ENCODE data around the gene SYCE3. TPM values are rescaled to one million over a fixed set of nuclear protein-coding genes. Genes with fewer than 3 reads are reported as not detected.

SYCE3 gene
- total RNA-seq, 1 donor from 2014 or later: not detected

DNA sequence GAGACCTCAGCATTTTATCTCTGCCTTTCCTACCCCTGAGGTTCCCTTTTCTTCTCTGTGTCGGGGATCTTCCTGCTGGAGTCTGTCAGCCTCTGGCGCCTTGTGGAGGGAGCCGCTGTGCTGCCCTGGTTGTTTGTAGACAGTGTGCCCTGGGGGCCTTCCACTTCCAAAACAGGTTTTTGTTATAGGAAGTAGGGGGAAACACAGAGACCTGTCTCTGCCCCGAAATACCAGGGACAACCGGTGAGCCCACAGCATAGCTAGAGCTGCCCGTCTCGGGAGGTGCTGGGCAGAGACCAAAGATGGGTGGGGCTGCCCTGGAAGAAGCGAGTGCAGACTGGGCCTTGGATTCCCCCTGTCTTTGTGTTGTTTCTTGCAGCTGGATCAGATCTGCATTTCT lies 46.7 kb downstream of the SYCE3 start:
- no peak for DNase-seq
- no peak overlapping the region for H3K4me3 ChIP-seq
- ATAC-seq: no peak
- H3K4me1 ChIP-seq: peaks cover 14% of the 10 kb centered on the region
- peaks cover 53% of the 10 kb centered on the region for H3K36me3 ChIP-seq
- no peaks in the 10 kb centered on the region for H3K9me3 ChIP-seq
- H3K27me3 ChIP-seq (ENCODE audit: low read depth): no peaks in the 10 kb centered on the region
- intact Hi-C loops (cut with DNase I): no loop called here
- TF ChIP-seq, protein P1, sequence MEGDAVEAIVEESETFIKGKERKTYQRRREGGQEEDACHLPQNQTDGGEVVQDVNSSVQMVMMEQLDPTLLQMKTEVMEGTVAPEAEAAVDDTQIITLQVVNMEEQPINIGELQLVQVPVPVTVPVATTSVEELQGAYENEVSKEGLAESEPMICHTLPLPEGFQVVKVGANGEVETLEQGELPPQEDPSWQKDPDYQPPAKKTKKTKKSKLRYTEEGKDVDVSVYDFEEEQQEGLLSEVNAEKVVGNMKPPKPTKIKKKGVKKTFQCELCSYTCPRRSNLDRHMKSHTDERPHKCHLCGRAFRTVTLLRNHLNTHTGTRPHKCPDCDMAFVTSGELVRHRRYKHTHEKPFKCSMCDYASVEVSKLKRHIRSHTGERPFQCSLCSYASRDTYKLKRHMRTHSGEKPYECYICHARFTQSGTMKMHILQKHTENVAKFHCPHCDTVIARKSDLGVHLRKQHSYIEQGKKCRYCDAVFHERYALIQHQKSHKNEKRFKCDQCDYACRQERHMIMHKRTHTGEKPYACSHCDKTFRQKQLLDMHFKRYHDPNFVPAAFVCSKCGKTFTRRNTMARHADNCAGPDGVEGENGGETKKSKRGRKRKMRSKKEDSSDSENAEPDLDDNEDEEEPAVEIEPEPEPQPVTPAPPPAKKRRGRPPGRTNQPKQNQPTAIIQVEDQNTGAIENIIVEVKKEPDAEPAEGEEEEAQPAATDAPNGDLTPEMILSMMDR (IDR thresholded peaks at IDR 0.05): no peak
- H3K27ac ChIP-seq: no peak overlapping the region

DNA sequence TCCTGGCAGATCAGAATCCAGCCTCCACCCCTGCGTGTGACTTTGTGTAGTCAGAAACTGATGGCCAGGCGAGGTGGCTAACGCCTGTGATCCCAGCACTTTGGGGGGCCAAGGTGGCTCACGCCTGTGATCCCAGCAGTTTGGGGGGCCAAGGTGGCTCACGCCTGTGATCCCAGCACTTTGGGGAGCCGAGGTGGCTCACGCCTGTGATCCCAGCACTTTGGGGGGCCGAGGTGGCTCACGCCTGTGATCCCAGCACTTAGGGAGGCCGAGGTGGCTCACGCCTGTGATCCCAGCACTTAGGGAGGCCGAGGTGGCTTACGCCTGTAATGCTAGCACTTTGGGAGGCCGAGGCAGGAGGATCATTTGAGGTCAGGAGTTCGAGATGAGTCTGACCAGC lies 49.5 kb downstream of the SYCE3 start:
- intact Hi-C loops (cut with DNase I): no loop called here
- H3K4me1 ChIP-seq: peaks cover 28% of the 10 kb centered on the region
- DNase-seq (no peak), ATAC-seq (no peak)
- peaks cover 32% of the 10 kb centered on the region for H3K36me3 ChIP-seq
- no peak overlapping the region for H3K4me3 ChIP-seq
- H3K27me3 ChIP-seq (ENCODE audit: low read depth): no peaks in the 10 kb centered on the region
- H3K27ac ChIP-seq: no peak overlapping the region
- TF ChIP-seq, protein P1 (IDR thresholded peaks at IDR 0.05): no peak
- no peaks in the 10 kb centered on the region for H3K9me3 ChIP-seq

DNA sequence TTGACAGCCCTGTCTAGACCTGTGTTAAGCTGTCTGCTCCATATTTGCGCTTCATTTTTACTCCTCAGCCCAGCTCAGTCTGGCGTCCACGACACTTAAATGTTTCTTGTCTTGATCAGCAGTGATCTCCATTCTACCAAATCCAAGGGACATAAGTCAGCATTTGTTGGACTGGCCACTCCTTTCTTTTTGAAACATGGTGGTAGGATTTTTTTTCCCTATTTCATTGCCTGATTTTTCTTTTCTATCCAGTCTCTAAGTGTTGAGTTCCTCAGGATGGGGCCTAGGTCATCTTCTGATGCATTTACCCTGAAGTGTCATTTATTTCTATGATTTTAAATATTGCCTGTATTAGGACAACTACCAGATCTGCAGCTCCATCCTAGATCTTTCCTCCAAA lies 53.8 kb downstream of the SYCE3 start:
- Histone ChIP-seq H3K9me3 (no peaks in the 10 kb centered on the region), H3K27me3 (ENCODE audit: low read depth) (no peaks in the 10 kb centered on the region), H3K4me3 (peak overlapping the region; percentile 84), H3K36me3 (peaks cover 27% of the 10 kb centered on the region), H3K27ac (peak overlapping the region; percentile 96), H3K4me1 (peaks cover 42% of the 10 kb centered on the region)
- intact Hi-C loops (cut with DNase I): no loop called here
- no peak for DNase-seq
- TF ChIP-seq, protein P1 (IDR thresholded peaks at IDR 0.05): no peak
- no peak for ATAC-seq

GRCh38 chr22:50507991-50508884 lies 54.5 kb downstream of the SYCE3 start, which contains the start of gene NCAPH2:
Gene NCAPH2 (plus strand): TSS chr22:50508224. CDS start chr22:50508338, 114 bp downstream.
- ATAC-seq (peak; percentile 85 to 88), DNase-seq (peak; percentile 98)
- intact Hi-C loops (cut with DNase I): no loop called here
- TF ChIP-seq, protein P1 (IDR thresholded peaks at IDR 0.05): no peak
- peaks cover 33% of the 10 kb centered on the region for H3K36me3 ChIP-seq
- peak within 1 kb of the TSS; percentile 96 for H3K27ac ChIP-seq
- H3K4me1 ChIP-seq: peaks cover 42% of the 10 kb centered on the region
- H3K27me3 ChIP-seq (ENCODE audit: low read depth): no peaks in the 10 kb centered on the region
- H3K4me3 ChIP-seq: peak within 1 kb of the TSS; percentile 87
- no peaks in the 10 kb centered on the region for H3K9me3 ChIP-seq

GRCh38 chr22:50507421-50507990 lies 55.2 kb downstream of the SYCE3 start, which contains the start of gene LMF2:
Gene LMF2 (minus strand): TSS chr22:50507702. CDS start chr22:50507675, 27 bp downstream.
- Histone ChIP-seq H3K4me1 (peaks cover 37% of the 10 kb centered on the region), H3K9me3 (no peaks in the 10 kb centered on the region), H3K27ac (peak within 1 kb of the TSS; percentile 96), H3K27me3 (ENCODE audit: low read depth) (no peaks in the 10 kb centered on the region), H3K36me3 (peaks cover 40% of the 10 kb centered on the region), H3K4me3 (peak within 1 kb of the TSS; percentile 87)
- intact Hi-C loops (cut with DNase I): no loop called here
- ATAC-seq: peak; percentile 84 to 87
- TF ChIP-seq, protein P1 (IDR thresholded peaks at IDR 0.05): no peak
- DNase-seq: peak; percentile 94

Measured in lower lobe of right lung (tissue), 2 donors.